Hepatocyte (in vitro differentiated cells): ENCODE measurements around the gene ZNF219.

ENCODE experiments used
- CTCF ChIP-seq: fragments of 200-600 bp; sonication (generic); IDR thresholded peaks from 2 replicates; pipeline ENCODE4 v1.5.1; 2016; ENCODE audit warnings: antibody characterized with exemption, mild to moderate bottlenecking; ENCODE audit not compliant: poor library complexity
- EZH2 ChIP-seq: fragments of 200-600 bp; sonication (generic); IDR thresholded peaks from 2 replicates; pipeline ENCODE4 v1.6.1; 2016; ENCODE audit warnings: antibody characterized with exemption, mild to moderate bottlenecking, borderline replicate concordance

DNA sequence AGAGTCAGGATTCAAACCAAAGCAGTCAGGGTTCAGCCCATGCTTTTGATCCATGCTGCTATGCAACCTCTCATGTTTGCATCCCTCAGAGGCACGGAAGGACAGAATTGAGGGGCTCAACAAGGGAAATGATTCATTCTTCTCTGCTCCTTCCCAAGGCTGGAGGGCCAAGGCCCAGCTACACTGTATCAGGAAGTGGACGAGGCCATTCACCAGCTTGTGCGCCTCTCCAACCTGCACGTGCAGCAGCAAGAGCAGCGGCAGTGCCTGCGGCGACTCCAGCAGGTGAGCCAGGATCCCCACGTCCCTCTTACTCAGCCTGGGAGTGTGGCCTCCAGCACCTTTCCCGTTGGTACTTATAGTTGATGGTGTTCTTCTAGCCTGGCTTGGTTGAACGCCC, 19.7 kb downstream of the ZNF219 start:
- TF ChIP-seq CTCF (no peak), EZH2 (no peak)
